ENCODE measurements around the gene HNRNPF. TPM values are rescaled to one million over a fixed set of nuclear protein-coding genes. Genes with fewer than 3 reads are reported as not detected.

HNRNPF gene
- total RNA-seq, 1 donor from 2014 or later: 175 TPM

GRCh38 chr10:43390333-43390732 is 18.7 kb downstream of the HNRNPF start:
- Histone ChIP-seq H3K4me2 (no peak overlapping the region), H3K4me3 (no peak overlapping the region), H3K36me3 (peaks cover 32% of the 10 kb centered on the region), H3F3A (ENCODE audit: low read depth) (peaks cover 67% of the 10 kb centered on the region), H3K79me2 (ENCODE audit: low read depth) (peaks cover 76% of the 10 kb centered on the region), H3K9ac (no peak overlapping the region), H4K20me1 (ENCODE audit: low read depth) (peaks cover 100% of the 10 kb centered on the region), H3K9me3 (ENCODE audit: low read depth) (no peaks in the 10 kb centered on the region), H2AFZ (replicated peaks) (no peak overlapping the region), H3K4me1 (peaks cover 14% of the 10 kb centered on the region), H3K27ac (no peak overlapping the region), H3K27me3 (no peaks in the 10 kb centered on the region)
- Mint-ChIP-seq H3K4me3 (no peak overlapping the region), H3K4me1 (peaks cover 18% of the 10 kb centered on the region), H3K9me3 (peaks cover 2% of the 10 kb centered on the region), H3K27ac (no peak overlapping the region), H3K36me3 (peaks cover 57% of the 10 kb centered on the region), H3K27me3 (ENCODE audit: insufficient read depth, low read depth) (peaks cover 4% of the 10 kb centered on the region)
- DNase-seq (ENCODE audit: low spot score): no peak
- no peak for TF ChIP-seq EZH2 (IDR thresholded peaks at IDR 0.05)
- TF ChIP-seq CTCF (IDR thresholded peaks at IDR 0.05): no peak
- no peak for TF ChIP-seq EZH2phosphoT487 (IDR thresholded peaks at IDR 0.05)

- Histone ChIP-seq H3K4me1 (peaks cover 10% of the 10 kb centered on the region), H3K27me3 (no peaks in the 10 kb centered on the region), H4K20me1 (ENCODE audit: low read depth) (peaks cover 100% of the 10 kb centered on the region), H3F3A (ENCODE audit: low read depth) (peaks cover 67% of the 10 kb centered on the region), H3K9ac (no peak overlapping the region), H3K36me3 (peaks cover 32% of the 10 kb centered on the region), H3K4me2 (no peak overlapping the region), H3K9me3 (ENCODE audit: low read depth) (no peaks in the 10 kb centered on the region), H3K79me2 (ENCODE audit: low read depth) (peaks cover 72% of the 10 kb centered on the region), H3K4me3 (no peak overlapping the region), H3K27ac (no peak overlapping the region), H2AFZ (replicated peaks) (no peak overlapping the region)
- Mint-ChIP-seq H3K27ac (no peak overlapping the region), H3K36me3 (peaks cover 52% of the 10 kb centered on the region), H3K27me3 (ENCODE audit: insufficient read depth, low read depth) (peaks cover 4% of the 10 kb centered on the region), H3K4me3 (no peak overlapping the region), H3K9me3 (peaks cover 2% of the 10 kb centered on the region), H3K4me1 (peaks cover 13% of the 10 kb centered on the region)
- DNase-seq (ENCODE audit: low spot score): no peak
- TF ChIP-seq EZH2phosphoT487 (IDR thresholded peaks at IDR 0.05) (no peak), CTCF (IDR thresholded peaks at IDR 0.05) (no peak), EZH2 (IDR thresholded peaks at IDR 0.05) (no peak)
These were observed 19.1 kb downstream of the HNRNPF start for GRCh38 chr10:43389867-43390266.

GRCh38 chr10:43387678-43388032 is 21.3 kb downstream of the HNRNPF start:
- Histone ChIP-seq H3K27ac (no peak overlapping the region), H3K4me1 (no peaks in the 10 kb centered on the region), H3K36me3 (peaks cover 15% of the 10 kb centered on the region), H3F3A (ENCODE audit: low read depth) (peaks cover 70% of the 10 kb centered on the region), H2AFZ (replicated peaks) (no peak overlapping the region), H3K4me2 (no peak overlapping the region), H3K27me3 (no peaks in the 10 kb centered on the region), H3K4me3 (no peak overlapping the region), H3K9ac (no peak overlapping the region), H4K20me1 (ENCODE audit: low read depth) (peaks cover 87% of the 10 kb centered on the region), H3K9me3 (ENCODE audit: low read depth) (no peaks in the 10 kb centered on the region), H3K79me2 (ENCODE audit: low read depth) (peaks cover 50% of the 10 kb centered on the region)
- Mint-ChIP-seq H3K27me3 (ENCODE audit: insufficient read depth, low read depth) (peaks cover 4% of the 10 kb centered on the region), H3K36me3 (peaks cover 39% of the 10 kb centered on the region), H3K27ac (no peak overlapping the region), H3K9me3 (peaks cover 2% of the 10 kb centered on the region), H3K4me3 (no peak overlapping the region), H3K4me1 (peaks cover 7% of the 10 kb centered on the region)
- TF ChIP-seq EZH2phosphoT487 (IDR thresholded peaks at IDR 0.05): no peak
- no peak for TF ChIP-seq EZH2 (IDR thresholded peaks at IDR 0.05)
- TF ChIP-seq CTCF (IDR thresholded peaks at IDR 0.05): no peak
- no peak for DNase-seq (ENCODE audit: low spot score)

Data from neural progenitor cell (in vitro differentiated cells).